ENCODE results near the gene ZNF280C. TPM values are rescaled to one million over a fixed set of nuclear protein-coding genes. Genes with fewer than 3 reads are reported as not detected.

The ZNF280C gene
- total and polyA plus RNA-seq, 4 donors: 0.50 to 2.3 (median 1.00) TPM

GRCh38 chrX:130184168-130184567, 84.5 kb downstream of the ZNF280C start:
- Histone ChIP-seq H3K9ac (ENCODE audit: low read depth in 1 of 2, low read length in 2 of 2) (no peak overlapping the region), H3K27me3 (ENCODE audit: control insufficient read depth in 4 of 4, insufficient read depth in 4 of 4, low read length in 3 of 4) (no peaks in the 10 kb centered on the region), H3K4me3 (ENCODE audit: low read depth in 1 of 3, low read length in 3 of 3) (no peak overlapping the region), H3K9me3 (ENCODE audit: control insufficient read depth in 4 of 4, low read length in 3 of 4) (no peaks in the 10 kb centered on the region), H3K36me3 (ENCODE audit: control insufficient read depth in 4 of 4, insufficient read depth in 3 of 4, low read depth in 1 of 4, low read length in 3 of 4) (no peaks in the 10 kb centered on the region), H3K4me1 (ENCODE audit: control insufficient read depth in 4 of 4, insufficient read depth in 4 of 4, low read length in 3 of 4) (no peaks in the 10 kb centered on the region), H3K27ac (ENCODE audit: low read depth in 1 of 2, low read length in 2 of 2) (no peak overlapping the region)
- TF ChIP-seq FOXA1 (IDR thresholded peaks at IDR 0.05): no peak
- no peak for TF ChIP-seq YY1 (IDR thresholded peaks at IDR 0.05)
- no peak for TF ChIP-seq TAF1 (conservative IDR thresholded peaks at IDR 0.05)
- TF ChIP-seq CTCF (IDR thresholded peaks at IDR 0.05; ENCODE audit: low read depth, low read length, missing input control): no peak
- no peak for TF ChIP-seq RXRA (IDR thresholded peaks at IDR 0.05)
- TF ChIP-seq, protein P1, sequence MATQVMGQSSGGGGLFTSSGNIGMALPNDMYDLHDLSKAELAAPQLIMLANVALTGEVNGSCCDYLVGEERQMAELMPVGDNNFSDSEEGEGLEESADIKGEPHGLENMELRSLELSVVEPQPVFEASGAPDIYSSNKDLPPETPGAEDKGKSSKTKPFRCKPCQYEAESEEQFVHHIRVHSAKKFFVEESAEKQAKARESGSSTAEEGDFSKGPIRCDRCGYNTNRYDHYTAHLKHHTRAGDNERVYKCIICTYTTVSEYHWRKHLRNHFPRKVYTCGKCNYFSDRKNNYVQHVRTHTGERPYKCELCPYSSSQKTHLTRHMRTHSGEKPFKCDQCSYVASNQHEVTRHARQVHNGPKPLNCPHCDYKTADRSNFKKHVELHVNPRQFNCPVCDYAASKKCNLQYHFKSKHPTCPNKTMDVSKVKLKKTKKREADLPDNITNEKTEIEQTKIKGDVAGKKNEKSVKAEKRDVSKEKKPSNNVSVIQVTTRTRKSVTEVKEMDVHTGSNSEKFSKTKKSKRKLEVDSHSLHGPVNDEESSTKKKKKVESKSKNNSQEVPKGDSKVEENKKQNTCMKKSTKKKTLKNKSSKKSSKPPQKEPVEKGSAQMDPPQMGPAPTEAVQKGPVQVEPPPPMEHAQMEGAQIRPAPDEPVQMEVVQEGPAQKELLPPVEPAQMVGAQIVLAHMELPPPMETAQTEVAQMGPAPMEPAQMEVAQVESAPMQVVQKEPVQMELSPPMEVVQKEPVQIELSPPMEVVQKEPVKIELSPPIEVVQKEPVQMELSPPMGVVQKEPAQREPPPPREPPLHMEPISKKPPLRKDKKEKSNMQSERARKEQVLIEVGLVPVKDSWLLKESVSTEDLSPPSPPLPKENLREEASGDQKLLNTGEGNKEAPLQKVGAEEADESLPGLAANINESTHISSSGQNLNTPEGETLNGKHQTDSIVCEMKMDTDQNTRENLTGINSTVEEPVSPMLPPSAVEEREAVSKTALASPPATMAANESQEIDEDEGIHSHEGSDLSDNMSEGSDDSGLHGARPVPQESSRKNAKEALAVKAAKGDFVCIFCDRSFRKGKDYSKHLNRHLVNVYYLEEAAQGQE (IDR thresholded peaks at IDR 0.05): no peak
- TF ChIP-seq FOXA2 (IDR thresholded peaks at IDR 0.05): no peak
- DNase-seq (ENCODE audit: low spot score): no peak
- WGBS: 97% methylated on average over 11 of the region's 11 CpGs

DNA sequence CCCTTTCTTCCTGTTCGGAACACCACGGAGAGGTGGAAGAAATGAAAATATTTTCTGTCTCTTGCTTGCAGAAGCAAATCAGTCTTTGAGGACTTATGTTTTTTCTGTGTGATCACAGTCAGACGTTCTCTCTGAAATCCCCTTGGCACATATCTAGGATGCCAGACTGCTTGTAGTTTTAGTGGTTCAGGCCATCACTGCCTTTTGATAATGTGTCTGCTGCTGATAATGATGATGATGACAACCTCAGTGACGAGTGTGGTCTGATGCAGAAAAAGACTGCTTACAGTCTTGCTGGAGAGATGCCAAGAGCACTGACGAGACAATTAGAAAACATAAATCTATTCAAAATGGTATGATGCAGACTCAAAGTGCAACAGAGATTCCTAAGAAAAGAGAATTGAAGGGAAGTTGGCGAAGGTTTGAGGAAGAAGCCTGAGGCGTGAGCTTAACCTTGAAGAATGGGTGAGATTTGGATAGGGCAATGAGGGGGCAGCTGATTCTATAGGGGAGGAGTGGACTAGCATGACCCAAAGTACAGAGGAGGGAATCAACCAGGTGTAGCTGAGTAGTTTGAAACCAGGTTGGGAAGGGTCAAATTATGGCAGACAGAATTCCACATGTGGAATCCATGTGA, 89.0 kb downstream of the ZNF280C start:
- no peak for TF ChIP-seq RXRA (IDR thresholded peaks at IDR 0.05)
- TF ChIP-seq FOXA1 (IDR thresholded peaks at IDR 0.05): no peak
- TF ChIP-seq, protein P2, sequence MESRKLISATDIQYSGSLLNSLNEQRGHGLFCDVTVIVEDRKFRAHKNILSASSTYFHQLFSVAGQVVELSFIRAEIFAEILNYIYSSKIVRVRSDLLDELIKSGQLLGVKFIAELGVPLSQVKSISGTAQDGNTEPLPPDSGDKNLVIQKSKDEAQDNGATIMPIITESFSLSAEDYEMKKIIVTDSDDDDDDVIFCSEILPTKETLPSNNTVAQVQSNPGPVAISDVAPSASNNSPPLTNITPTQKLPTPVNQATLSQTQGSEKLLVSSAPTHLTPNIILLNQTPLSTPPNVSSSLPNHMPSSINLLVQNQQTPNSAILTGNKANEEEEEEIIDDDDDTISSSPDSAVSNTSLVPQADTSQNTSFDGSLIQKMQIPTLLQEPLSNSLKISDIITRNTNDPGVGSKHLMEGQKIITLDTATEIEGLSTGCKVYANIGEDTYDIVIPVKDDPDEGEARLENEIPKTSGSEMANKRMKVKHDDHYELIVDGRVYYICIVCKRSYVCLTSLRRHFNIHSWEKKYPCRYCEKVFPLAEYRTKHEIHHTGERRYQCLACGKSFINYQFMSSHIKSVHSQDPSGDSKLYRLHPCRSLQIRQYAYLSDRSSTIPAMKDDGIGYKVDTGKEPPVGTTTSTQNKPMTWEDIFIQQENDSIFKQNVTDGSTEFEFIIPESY (IDR thresholded peaks at IDR 0.05): no peak
- no peak for TF ChIP-seq SP1 (IDR thresholded peaks at IDR 0.05)
- TF ChIP-seq CTCF (IDR thresholded peaks at IDR 0.05; ENCODE audit: low read depth, low read length, missing input control): no peak
- no peak for TF ChIP-seq RAD21 (IDR thresholded peaks at IDR 0.05)
- no peak for TF ChIP-seq TAF1 (conservative IDR thresholded peaks at IDR 0.05)
- no peak for TF ChIP-seq MAX (IDR thresholded peaks at IDR 0.05)
- no peak for TF ChIP-seq HNF4A (conservative IDR thresholded peaks at IDR 0.05)
- no peak for TF ChIP-seq EGR1 (IDR thresholded peaks at IDR 0.05; ENCODE audit: low read depth in 2 of 2)
- TF ChIP-seq JUND (IDR thresholded peaks at IDR 0.05): no peak
- TF ChIP-seq YY1 (IDR thresholded peaks at IDR 0.05): no peak
- TF ChIP-seq HNF4G (IDR thresholded peaks at IDR 0.05): no peak
- no peak for TF ChIP-seq GABPA (IDR thresholded peaks at IDR 0.05 in 1 of 2, conservative IDR thresholded peaks at IDR 0.05 in 1 of 2)
- TF ChIP-seq, protein P1 (IDR thresholded peaks at IDR 0.05): no peak
- TF ChIP-seq FOXA2 (IDR thresholded peaks at IDR 0.05): no peak
- no peak for TF ChIP-seq NR2F2 (IDR thresholded peaks at IDR 0.05)
- no peak for TF ChIP-seq ATF3 (IDR thresholded peaks at IDR 0.05)
- no peaks in the 10 kb centered on the region for H3K9me3 ChIP-seq (ENCODE audit: control insufficient read depth in 4 of 4, low read length in 3 of 4)
- no peak for DNase-seq (ENCODE audit: low spot score)
- WGBS: 66% methylated on average over 7 of the region's 7 CpGs
- H3K9ac ChIP-seq (ENCODE audit: low read depth in 1 of 2, low read length in 2 of 2): no peak overlapping the region
- no peaks in the 10 kb centered on the region for H3K36me3 ChIP-seq (ENCODE audit: control insufficient read depth in 4 of 4, insufficient read depth in 3 of 4, low read depth in 1 of 4, low read length in 3 of 4)
- H3K4me3 ChIP-seq (ENCODE audit: low read depth in 1 of 3, low read length in 3 of 3): no peak overlapping the region
- H3K4me1 ChIP-seq (ENCODE audit: control insufficient read depth in 4 of 4, insufficient read depth in 4 of 4, low read length in 3 of 4): no peaks in the 10 kb centered on the region
- no peak overlapping the region for H3K27ac ChIP-seq (ENCODE audit: low read depth in 1 of 2, low read length in 2 of 2)
- H3K27me3 ChIP-seq (ENCODE audit: control insufficient read depth in 4 of 4, insufficient read depth in 4 of 4, low read length in 3 of 4): no peaks in the 10 kb centered on the region

All from liver (tissue), 9 donors.